ENCODE results near the gene EFHD1. TPM values are rescaled to one million over a fixed set of nuclear protein-coding genes. Genes with fewer than 3 reads are reported as not detected.

EFHD1 gene
- total and polyA plus RNA-seq, 2 of the 13 experiments (the other 11 are each of a cell fraction or from before 2014, with no cell fraction given) = 0.09 TPM; not detected in 1

DNA sequence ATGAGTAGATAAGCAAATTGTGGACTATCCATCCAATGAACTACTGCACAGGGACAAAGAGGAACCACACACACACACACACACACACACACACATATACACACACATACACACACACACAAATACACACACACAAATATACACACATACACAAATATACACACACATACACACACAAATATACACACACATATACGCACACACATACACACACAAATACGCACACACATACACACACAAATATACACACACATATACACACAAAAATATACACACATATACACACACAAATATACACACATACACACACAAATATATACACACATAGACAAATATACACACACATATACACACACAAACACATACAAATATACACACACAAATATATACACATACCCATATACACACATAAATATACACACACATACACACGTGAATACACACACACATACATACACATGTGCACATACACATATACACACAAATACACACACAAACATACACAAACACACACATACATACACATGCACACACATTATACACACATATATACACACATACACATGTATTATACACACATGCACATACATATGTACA is 19.8 kb upstream of the EFHD1 start (continued):
- TF ChIP-seq, protein P1, sequence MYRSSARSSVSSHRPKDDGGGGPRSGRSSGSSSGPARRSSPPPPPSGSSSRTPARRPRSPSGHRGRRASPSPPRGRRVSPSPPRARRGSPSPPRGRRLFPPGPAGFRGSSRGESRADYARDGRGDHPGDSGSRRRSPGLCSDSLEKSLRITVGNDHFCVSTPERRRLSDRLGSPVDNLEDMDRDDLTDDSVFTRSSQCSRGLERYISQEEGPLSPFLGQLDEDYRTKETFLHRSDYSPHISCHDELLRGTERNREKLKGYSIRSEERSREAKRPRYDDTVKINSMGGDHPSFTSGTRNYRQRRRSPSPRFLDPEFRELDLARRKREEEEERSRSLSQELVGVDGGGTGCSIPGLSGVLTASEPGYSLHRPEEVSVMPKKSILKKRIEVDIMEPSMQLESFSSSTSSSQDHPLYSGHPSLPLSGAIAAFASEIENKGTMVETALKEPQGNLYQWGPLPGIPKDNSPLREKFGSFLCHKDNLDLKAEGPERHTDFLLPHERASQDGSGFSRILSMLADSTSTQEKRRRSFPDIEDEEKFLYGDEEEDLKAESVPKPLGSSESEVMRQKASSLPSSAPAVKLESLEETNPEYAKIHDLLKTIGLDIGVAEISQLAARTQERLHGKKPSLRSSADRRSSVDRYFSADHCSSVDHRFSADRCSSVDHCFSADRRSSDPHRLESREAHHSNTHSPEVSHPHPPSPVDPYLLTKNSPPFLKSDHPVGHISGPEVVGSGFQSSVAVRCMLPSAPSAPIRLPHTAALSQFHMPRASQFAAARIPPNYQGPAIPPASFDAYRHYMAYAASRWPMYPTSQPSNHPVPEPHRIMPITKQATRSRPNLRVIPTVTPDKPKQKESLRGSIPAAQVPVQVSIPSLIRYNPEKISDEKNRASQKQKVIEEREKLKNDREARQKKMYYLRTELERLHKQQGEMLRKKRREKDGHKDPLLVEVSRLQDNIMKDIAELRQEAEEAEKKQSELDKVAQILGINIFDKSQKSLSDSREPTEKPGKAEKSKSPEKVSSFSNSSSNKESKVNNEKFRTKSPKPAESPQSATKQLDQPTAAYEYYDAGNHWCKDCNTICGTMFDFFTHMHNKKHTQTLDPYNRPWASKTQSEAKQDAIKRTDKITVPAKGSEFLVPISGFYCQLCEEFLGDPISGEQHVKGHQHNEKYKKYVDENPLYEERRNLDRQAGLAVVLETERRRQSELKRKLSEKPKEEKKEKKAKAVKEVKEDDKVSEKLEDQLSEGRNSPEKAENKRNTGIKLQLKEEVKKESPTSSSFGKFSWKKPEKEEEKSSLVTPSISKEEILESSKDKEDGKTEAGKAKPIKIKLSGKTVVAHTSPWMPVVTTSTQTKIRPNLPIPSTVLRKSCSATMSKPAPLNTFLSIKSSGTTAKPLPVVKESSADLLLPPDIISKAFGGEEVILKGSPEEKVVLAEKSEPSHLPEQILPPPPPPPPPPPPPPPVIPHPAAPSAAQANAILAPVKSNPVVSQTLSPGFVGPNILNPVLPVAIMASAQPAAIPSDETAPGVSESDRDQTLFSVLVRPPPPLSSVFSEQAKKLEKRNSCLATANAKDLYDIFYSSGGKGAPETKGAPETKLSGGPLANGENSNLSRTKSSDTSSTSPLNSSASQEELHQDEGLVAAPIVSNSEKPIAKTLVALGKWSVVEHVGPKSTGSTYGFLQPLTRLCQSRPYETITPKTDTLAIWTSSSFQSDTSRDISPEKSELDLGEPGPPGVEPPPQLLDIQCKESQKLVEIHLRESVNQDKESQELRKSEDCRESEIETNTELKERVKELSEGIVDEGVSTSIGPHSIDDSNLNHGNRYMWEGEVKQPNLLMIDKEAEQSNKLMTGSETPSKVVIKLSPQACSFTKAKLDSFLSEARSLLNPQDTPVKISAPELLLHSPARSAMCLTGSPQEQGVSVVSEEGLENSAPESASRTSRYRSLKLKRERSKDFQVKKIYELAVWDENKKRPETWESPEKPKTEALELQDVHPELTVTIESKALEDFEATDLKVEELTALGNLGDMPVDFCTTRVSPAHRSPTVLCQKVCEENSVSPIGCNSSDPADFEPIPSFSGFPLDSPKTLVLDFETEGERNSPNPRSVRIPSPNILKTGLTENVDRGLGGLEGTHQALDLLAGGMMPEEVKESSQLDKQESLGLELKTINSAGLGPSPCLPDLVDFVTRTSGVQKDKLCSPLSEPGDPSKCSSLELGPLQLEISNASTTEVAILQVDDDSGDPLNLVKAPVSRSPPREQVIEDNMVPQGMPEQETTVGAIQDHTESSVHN (CRISPR knock-in tag; IDR thresholded peaks at IDR 0.05) = no peak
- TF ChIP-seq, protein P2, sequence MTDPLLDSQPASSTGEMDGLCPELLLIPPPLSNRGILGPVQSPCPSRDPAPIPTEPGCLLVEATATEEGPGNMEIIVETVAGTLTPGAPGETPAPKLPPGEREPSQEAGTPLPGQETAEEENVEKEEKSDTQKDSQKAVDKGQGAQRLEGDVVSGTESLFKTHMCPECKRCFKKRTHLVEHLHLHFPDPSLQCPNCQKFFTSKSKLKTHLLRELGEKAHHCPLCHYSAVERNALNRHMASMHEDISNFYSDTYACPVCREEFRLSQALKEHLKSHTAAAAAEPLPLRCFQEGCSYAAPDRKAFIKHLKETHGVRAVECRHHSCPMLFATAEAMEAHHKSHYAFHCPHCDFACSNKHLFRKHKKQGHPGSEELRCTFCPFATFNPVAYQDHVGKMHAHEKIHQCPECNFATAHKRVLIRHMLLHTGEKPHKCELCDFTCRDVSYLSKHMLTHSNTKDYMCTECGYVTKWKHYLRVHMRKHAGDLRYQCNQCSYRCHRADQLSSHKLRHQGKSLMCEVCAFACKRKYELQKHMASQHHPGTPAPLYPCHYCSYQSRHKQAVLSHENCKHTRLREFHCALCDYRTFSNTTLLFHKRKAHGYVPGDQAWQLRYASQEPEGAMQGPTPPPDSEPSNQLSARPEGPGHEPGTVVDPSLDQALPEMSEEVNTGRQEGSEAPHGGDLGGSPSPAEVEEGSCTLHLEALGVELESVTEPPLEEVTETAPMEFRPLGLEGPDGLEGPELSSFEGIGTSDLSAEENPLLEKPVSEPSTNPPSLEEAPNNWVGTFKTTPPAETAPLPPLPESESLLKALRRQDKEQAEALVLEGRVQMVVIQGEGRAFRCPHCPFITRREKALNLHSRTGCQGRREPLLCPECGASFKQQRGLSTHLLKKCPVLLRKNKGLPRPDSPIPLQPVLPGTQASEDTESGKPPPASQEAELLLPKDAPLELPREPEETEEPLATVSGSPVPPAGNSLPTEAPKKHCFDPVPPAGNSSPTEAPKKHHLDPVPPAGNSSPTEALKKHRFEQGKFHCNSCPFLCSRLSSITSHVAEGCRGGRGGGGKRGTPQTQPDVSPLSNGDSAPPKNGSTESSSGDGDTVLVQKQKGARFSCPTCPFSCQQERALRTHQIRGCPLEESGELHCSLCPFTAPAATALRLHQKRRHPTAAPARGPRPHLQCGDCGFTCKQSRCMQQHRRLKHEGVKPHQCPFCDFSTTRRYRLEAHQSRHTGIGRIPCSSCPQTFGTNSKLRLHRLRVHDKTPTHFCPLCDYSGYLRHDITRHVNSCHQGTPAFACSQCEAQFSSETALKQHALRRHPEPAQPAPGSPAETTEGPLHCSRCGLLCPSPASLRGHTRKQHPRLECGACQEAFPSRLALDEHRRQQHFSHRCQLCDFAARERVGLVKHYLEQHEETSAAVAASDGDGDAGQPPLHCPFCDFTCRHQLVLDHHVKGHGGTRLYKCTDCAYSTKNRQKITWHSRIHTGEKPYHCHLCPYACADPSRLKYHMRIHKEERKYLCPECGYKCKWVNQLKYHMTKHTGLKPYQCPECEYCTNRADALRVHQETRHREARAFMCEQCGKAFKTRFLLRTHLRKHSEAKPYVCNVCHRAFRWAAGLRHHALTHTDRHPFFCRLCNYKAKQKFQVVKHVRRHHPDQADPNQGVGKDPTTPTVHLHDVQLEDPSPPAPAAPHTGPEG (CRISPR knock-in tag; IDR thresholded peaks at IDR 0.05) = no peak
- no peak for TF ChIP-seq MBD4 (IDR thresholded peaks at IDR 0.05; ENCODE audit: borderline replicate concordance, low read length)
- no peak for TF ChIP-seq ZFP41 (CRISPR knock-in tag; IDR thresholded peaks at IDR 0.05; ENCODE audit: borderline replicate concordance)
- no peak for TF ChIP-seq ZNF788 (CRISPR knock-in tag; IDR thresholded peaks at IDR 0.05; ENCODE audit: borderline replicate concordance)
- TF ChIP-seq SP4 (CRISPR knock-in tag; IDR thresholded peaks at IDR 0.05) = no peak
- TF ChIP-seq, protein P3, sequence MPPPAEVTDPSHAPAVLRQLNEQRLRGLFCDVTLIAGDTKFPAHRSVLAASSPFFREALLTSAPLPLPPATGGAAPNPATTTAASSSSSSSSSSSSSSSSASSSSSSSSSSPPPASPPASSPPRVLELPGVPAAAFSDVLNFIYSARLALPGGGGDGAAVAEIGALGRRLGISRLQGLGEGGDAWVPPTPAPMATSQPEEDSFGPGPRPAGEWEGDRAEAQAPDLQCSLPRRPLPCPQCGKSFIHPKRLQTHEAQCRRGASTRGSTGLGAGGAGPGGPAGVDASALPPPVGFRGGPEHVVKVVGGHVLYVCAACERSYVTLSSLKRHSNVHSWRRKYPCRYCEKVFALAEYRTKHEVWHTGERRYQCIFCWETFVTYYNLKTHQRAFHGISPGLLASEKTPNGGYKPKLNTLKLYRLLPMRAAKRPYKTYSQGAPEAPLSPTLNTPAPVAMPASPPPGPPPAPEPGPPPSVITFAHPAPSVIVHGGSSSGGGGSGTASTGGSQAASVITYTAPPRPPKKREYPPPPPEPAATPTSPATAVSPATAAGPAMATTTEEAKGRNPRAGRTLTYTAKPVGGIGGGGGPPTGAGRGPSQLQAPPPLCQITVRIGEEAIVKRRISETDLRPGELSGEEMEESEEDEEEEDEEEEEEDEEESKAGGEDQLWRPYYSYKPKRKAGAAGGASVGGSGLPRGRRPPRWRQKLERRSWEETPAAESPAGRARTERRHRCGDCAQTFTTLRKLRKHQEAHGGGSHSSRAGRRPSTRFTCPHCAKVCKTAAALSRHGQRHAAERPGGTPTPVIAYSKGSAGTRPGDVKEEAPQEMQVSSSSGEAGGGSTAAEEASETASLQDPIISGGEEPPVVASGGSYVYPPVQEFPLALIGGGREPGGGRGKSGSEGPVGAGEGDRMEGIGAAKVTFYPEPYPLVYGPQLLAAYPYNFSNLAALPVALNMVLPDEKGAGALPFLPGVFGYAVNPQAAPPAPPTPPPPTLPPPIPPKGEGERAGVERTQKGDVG (CRISPR knock-in tag; IDR thresholded peaks at IDR 0.05; ENCODE audit: borderline replicate concordance) = no peak

Data from HepG2 (cell line).